Muscle layer of duodenum (tissue), 2 donors: ENCODE measurements around the gene ZNF597.
A peak's percentile ranks its signal among the peaks of the same experiment; 100 is the strongest.

Experiments
- H3K27ac ChIP-seq: one replicate; pipeline ENCODE4 v1.7.0; 2013; ENCODE audit warnings: mild to moderate bottlenecking, low read length
- H3K27me3 ChIP-seq: one replicate; pipeline ENCODE4 v1.7.0; 2013; ENCODE audit warnings: low read depth, mild to moderate bottlenecking, control low read depth, low read length
- H3K36me3 ChIP-seq, 2 donors: one replicate each; pipeline ENCODE4 v1.7.0; 2013; ENCODE audit warnings: low read length in 2 of 2, control low read depth in 1 of 2, mild to moderate bottlenecking in 1 of 2; ENCODE audit not compliant: insufficient read depth in 2 of 2, control insufficient read depth in 1 of 2
- H3K4me1 ChIP-seq, 2 donors: one replicate each; pipeline ENCODE4 v1.7.0; 2013; ENCODE audit warnings: low read length in 2 of 2, mild to moderate bottlenecking in 2 of 2, control low read depth in 1 of 2, moderate library complexity in 1 of 2; ENCODE audit not compliant: insufficient read depth in 2 of 2, control insufficient read depth in 1 of 2
- H3K4me3 ChIP-seq, 2 donors: one replicate each; pipeline ENCODE4 v1.7.0; 2013; ENCODE audit warnings: low read length in 2 of 2, low read depth in 1 of 2, mild to moderate bottlenecking in 1 of 2
- H3K9me3 ChIP-seq, 2 donors: one replicate each; pipeline ENCODE4 v1.7.0; 2013; ENCODE audit warnings: low read length in 2 of 2, control low read depth in 1 of 2, mild to moderate bottlenecking in 1 of 2; ENCODE audit not compliant: control insufficient read depth in 1 of 2
- donor health status: healthy.

ZNF597 gene

GRCh38 chr16:3434373-3434772, 8.9 kb downstream of the ZNF597 start:
- Histone ChIP-seq H3K9me3 (no peaks in the 10 kb centered on the region), H3K4me3 (no peak overlapping the region), H3K4me1 (no peaks in the 10 kb centered on the region), H3K36me3 (peaks cover 14 to 49% of the 10 kb centered on the region in 2 donors), H3K27ac (no peak overlapping the region), H3K27me3 (no peaks in the 10 kb centered on the region)

GRCh38 chr16:3431779-3432219, 11.5 kb downstream of the ZNF597 start:
- Histone ChIP-seq H3K36me3 (peaks cover 14 to 30% of the 10 kb centered on the region in 2 donors), H3K4me1 (no peaks in the 10 kb centered on the region), H3K27me3 (no peaks in the 10 kb centered on the region), H3K9me3 (no peaks in the 10 kb centered on the region), H3K4me3 (peak overlapping the region; percentile 26 to 28), H3K27ac (no peak overlapping the region)

- H3K27ac ChIP-seq, result no peak overlapping the region
- peaks cover 5 to 28% of the 10 kb centered on the region in 2 donors for H3K36me3 ChIP-seq
- H3K27me3 ChIP-seq, result no peaks in the 10 kb centered on the region
- H3K9me3 ChIP-seq, result peaks cover 24 to 82% of the 10 kb centered on the region in 2 donors
- H3K4me3 ChIP-seq, result peak overlapping the region in 1 of 2 donors; percentile 46
- H3K4me1 ChIP-seq, result no peaks in the 10 kb centered on the region
Measured at GRCh38 chr16:3413730-3414379, 29.4 kb downstream of the ZNF597 start.

- H3K36me3 ChIP-seq, result peaks cover 42 to 79% of the 10 kb centered on the region in 2 donors
- H3K4me1 ChIP-seq, result no peaks in the 10 kb centered on the region
- H3K9me3 ChIP-seq, result peaks cover 58 to 92% of the 10 kb centered on the region in 2 donors
- peak overlapping the region; percentile 49 to 61 for H3K4me3 ChIP-seq
- no peak overlapping the region for H3K27ac ChIP-seq
- H3K27me3 ChIP-seq, result no peaks in the 10 kb centered on the region
Measured at GRCh38 chr16:3408561-3409197, 34.6 kb downstream of the ZNF597 start.

- peaks cover 26 to 54% of the 10 kb centered on the region in 2 donors for H3K36me3 ChIP-seq
- H3K27ac ChIP-seq, result peak overlapping the region; percentile 50
- peaks cover 6 to 16% of the 10 kb centered on the region in 2 donors for H3K4me1 ChIP-seq
- peaks cover 23 to 49% of the 10 kb centered on the region in 2 donors for H3K9me3 ChIP-seq
- peak overlapping the region; percentile 80 to 86 for H3K4me3 ChIP-seq
- H3K27me3 ChIP-seq, result no peaks in the 10 kb centered on the region
Measured at GRCh38 chr16:3401719-3402397, 41.4 kb downstream of the ZNF597 start.

- Histone ChIP-seq H3K27me3 (no peaks in the 10 kb centered on the region), H3K9me3 (peaks cover 15 to 48% of the 10 kb centered on the region in 2 donors), H3K4me3 (peak within 1 kb of the TSS; percentile 80 to 86), H3K27ac (peak within 1 kb of the TSS; percentile 72), H3K4me1 (peaks cover 6 to 16% of the 10 kb centered on the region in 2 donors), H3K36me3 (peaks cover 25 to 54% of the 10 kb centered on the region in 2 donors)
Measured at GRCh38 chr16:3400779-3401688, 42.3 kb downstream of the ZNF597 start, which contains the start of the genes ZNF174 and ZSCAN32. Gene ZNF174 (plus strand): TSS chr16:3401215. CDS start chr16:3402005, 790 bp downstream. Gene ZSCAN32 (minus strand): TSS chr16:3401004. CDS start chr16:3397557, 3,447 bp downstream.

GRCh38 chr16:3400446-3400778, 42.9 kb downstream of the ZNF597 start:
- Histone ChIP-seq H3K27ac (peak overlapping the region; percentile 72), H3K27me3 (no peaks in the 10 kb centered on the region), H3K4me3 (peak overlapping the region; percentile 80 to 86), H3K9me3 (peaks cover 13 to 46% of the 10 kb centered on the region in 2 donors), H3K4me1 (peaks cover 6 to 16% of the 10 kb centered on the region in 2 donors), H3K36me3 (peaks cover 23 to 54% of the 10 kb centered on the region in 2 donors)

- Histone ChIP-seq H3K4me3 (peak overlapping the region in 1 of 2 donors; percentile 32), H3K27ac (no peak overlapping the region), H3K9me3 (peaks cover 36 to 69% of the 10 kb centered on the region in 2 donors), H3K27me3 (no peaks in the 10 kb centered on the region), H3K4me1 (no peaks in the 10 kb centered on the region), H3K36me3 (peaks cover 51 to 80% of the 10 kb centered on the region in 2 donors)
Measured at GRCh38 chr16:3389663-3390338, 53.5 kb downstream of the ZNF597 start.

GRCh38 chr16:3388325-3388724, 55.0 kb downstream of the ZNF597 start:
- Histone ChIP-seq H3K4me3 (peak overlapping the region in 1 of 2 donors; percentile 32), H3K27ac (no peak overlapping the region), H3K36me3 (peaks cover 61 to 81% of the 10 kb centered on the region in 2 donors), H3K9me3 (peaks cover 45 to 73% of the 10 kb centered on the region in 2 donors), H3K4me1 (no peaks in the 10 kb centered on the region), H3K27me3 (no peaks in the 10 kb centered on the region)

GRCh38 chr16:3383045-3383448, 60.3 kb downstream of the ZNF597 start:
- Histone ChIP-seq H3K36me3 (peaks cover 46 to 72% of the 10 kb centered on the region in 2 donors), H3K27me3 (no peaks in the 10 kb centered on the region), H3K9me3 (peaks cover 68 to 85% of the 10 kb centered on the region in 2 donors), H3K27ac (no peak overlapping the region), H3K4me3 (peak overlapping the region; percentile 57 to 66), H3K4me1 (no peaks in the 10 kb centered on the region)
